Measurements from ENCODE around the gene FTO.

DNA sequence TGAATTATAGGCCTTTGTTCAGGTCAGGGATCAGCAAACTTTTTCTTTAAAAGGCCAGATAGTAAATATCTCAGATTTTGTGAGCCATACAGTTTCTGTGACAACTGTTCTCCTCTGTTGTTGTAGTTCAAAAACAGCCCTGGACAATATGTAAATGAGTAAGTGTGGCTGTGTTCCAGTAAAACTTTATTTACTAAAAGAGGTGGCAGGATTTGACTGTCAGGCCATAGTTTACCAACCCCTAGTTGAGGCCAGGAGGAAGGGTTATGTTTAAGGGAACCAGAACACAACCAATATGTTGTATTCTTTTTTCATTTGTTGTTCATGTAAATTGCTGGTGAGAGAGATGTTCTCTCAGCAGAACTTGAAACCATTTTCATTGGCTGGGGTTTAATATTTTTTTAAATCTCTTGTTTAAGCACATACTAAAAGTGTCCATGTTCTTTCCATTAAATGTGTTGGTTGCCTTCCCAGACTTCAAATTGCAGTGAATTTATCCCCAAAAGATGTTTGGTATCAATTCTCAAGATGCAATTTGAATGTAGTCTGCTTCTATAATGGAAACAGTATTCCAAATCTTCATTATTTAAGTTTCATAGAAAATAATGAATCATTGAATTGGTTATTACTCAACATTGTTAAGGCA, 260.3 kb downstream of the FTO start:
- no peak for TF ChIP-seq GATA2 (IDR thresholded peaks at IDR 0.05; ENCODE audit: low read depth, low read length)
- TF ChIP-seq GATA3 (IDR thresholded peaks at IDR 0.05; ENCODE audit: low read depth, low read length): no peak
